Activated gamma-delta T cell treated with Interleukin-2 at 50 U/mL for 16 hours (primary cell): Measurements from ENCODE around the gene KCNE3.

ENCODE experiments used
- DNase-seq: peaks from one replicate; pipeline ENCODE4 v3.0.0-alpha.2; 2020

KCNE3 gene, protein sequence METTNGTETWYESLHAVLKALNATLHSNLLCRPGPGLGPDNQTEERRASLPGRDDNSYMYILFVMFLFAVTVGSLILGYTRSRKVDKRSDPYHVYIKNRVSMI

DNA sequence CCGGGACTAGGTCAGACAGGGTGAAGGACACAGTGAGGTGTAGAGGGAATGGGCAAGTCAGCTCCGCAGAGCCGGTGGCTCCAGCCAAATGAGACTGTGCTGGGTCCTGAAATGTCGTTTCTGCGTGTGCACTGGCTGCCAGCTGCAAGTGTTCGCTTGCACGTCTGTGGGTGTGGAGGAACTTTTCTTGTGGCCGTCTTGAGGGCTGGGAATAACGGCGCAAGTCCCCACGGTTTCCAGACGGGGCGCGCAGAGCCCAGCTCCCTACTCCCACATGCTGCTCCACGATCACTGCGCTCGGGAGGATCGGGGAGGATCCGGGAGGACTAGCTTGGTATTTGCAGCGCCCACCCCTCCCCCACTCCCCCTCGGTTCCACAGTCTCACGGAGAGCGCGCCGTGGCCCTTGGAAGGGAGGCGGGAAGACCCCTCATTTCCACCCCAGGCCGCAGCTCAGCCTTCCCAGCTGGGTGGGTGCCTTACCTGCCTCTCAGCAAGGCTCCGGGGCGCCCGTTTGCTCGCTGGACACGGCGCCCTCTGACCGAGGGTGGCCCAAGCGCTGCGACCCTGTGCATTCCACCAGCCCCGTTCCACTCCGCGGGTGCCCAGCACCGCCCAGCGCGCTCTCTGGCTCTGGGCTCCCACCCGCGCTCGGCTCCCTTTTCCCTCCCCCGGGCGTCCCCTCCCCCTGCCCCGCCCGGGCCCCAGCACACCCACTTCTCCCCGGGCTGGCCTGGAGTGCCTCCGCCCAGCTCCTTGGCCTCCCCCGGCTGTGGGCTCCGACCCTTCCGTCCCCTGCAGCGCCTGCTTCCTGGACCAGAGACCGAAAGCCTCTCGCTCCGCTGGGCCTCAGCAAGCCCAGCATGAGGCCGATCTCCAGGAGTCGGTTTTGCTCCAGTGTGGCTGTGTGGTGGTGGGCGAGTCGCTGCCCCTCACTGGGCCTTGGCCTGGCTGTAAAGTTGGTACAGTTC, at the start of gene KCNE3:
Gene KCNE3, minus strand, starts transcription at position 634 of the 970 bp plus-strand sequence. CDS start 9,986 bp downstream, outside the sequence.
- no peak for DNase-seq

DNA sequence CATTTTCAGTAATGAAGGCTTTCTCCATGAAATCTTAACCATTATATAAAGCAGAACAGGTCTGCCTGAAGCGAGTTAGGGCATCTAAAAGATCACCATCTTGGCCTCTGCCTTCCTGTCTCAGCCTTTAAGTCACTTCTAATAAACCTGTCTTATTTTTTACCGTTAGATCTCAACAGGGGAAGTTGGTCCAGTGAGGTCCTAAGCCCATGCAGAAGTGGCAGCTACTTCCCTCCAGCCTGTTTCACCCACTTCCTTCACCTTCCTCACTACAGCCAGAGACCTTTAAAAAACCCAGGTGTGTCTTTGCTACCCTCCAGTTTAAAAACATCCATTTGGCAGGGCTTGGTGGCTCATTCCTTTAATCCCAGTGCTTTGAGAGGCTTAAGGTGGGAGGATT, 40.2 kb upstream of the KCNE3 start:
- DNase-seq = no peak

DNA sequence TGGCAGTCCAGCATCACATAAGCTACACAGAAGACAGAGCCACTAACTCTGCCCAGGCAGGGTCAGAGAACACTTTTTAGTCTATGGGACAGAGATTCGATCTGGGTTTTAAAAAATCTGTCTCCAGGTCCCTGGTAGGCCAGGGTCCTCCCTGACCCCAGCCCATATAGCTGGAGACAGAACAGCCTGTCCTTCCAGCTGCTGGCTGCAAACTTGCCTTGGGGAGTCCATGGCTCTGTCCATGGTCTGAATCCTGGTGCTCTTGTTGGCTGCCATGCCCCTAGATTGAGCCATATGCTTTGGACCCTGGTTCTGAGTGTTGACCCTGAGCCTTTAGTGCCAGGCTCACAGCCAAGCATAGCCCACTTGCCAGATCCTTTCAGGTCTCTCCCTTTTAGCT, 39.5 kb upstream of the KCNE3 start:
- no peak for DNase-seq

DNA sequence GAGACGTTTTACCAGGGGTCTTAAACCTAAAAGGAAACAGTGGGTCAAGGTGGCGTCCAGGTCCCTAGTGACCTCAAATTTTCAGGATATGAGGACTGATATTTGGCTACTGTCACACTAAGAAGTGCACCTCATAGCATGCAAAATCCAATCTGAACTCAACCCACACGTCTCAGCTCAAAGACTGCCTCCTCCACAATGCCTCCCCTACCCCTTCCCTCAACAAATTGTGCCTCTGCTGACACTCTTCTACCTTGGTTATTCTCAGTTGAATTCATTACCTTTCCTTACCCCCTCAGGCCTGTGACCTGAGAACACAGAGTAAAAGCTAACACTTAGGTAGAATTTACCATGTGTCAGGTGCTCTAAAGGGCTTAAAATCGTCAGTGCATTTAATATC, 38.6 kb upstream of the KCNE3 start:
- DNase-seq = no peak

GRCh38 chr11:74504100-74504691, 36.8 kb upstream of the KCNE3 start:
- no peak for DNase-seq

- DNase-seq = no peak
Observed at GRCh38 chr11:74494916-74495315, 27.6 kb upstream of the KCNE3 start.

DNA sequence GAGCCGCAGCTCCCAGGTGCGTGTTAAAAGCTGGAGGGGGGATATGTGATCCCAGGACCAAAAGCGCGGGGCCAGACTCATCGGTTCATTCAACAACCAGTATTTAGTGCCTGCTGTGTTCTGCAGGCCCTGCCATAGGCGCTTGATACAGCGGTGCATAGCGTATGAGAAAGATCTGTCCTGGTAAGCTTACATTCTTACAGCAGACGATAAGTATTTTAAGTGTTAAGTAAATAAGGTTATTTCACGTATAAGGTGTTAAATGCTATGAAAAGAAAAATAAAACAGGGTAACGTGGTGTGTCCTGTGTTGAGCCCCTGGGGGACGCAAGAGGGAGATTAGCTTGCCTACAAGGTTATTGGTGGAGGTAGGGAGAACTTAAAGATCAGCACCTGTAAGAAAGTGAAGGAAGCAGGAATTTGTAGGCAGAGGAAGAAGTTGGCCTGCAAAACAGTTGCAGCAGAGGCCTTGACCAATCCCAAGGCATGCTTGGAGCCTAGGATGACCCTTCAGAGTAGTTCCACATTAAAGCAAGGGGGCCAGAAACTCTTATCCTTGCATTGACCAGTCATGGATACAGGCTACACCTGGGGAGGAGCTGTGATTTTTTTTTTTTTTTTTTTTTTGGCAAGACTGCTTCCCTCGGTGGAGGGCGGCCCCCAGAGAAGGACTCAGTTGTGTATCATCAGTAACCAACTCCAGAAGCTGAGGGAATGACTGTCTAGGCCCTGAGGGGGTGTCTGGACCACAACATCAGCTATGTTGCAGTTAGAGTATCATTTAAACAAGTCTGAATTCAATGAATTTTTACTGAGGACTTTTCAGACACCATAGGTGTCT, 26.7 kb upstream of the KCNE3 start:
- DNase-seq = no peak

- DNase-seq = peak; percentile 97
Observed at GRCh38 chr11:74492974-74493790, 25.8 kb upstream of the KCNE3 start, which contains the start of gene LIPT2. LIPT2 (minus strand) TSS chr11:74493724; CDS start chr11:74493703, 21 bp downstream.

DNA sequence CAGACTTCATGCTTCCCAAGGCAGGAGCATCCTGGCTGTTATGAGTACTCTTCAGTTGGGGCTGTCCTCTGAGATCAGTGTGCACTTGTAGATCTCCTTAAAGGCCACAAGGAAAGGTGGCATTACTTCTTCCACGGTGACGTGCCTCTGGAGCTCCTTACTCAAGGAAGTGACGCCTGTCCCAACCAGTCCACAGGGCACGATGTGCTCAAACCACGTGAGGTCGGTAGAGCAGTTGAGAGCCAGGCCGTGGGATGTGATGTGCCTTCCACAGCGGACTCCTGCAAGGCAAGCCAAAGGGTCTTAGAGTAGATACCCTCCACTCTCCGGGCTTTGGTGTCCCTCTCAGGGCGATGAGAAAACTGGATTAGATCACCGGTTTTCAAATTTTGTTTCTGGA, 24.7 kb upstream of the KCNE3 start:
- DNase-seq = no peak

DNA sequence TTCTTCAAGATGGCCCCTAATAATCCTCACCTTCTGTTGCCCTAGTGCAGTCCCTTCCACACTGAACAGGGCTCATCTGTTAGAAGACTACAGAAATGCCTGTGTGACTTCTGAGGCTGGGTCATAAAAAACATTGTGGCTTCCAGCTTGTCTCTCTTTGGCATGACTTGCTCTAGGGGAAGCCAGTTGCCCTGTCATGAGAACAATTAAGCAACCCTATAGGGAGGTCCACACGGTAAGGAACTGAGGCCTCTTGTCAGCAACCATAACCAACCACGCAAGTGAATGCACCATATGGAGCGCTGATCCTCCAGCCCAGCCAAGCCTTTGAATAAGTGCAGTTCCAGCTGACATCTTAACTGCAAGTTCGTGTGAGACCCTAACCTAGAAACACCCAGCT, 23.6 kb upstream of the KCNE3 start:
- DNase-seq = no peak

DNA sequence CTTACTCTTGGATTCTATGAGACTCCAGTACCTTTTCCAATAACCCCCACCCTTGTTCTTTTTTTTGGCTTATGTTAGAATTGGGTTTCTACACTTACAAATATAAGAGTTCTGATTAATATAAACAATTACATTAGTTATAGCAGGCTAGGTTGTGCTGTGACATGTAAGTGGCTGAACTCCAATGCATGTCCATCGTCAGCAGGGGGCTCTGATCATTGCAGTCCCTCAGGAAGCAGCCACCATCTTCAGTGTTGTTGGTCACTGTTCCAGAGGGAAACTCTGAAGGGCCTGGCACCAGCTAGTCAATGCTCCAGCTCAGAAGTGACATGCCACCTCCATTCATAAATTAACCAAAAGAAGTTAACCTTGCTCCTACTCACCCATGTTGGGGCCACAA, 20.5 kb upstream of the KCNE3 start:
- DNase-seq = no peak

DNA sequence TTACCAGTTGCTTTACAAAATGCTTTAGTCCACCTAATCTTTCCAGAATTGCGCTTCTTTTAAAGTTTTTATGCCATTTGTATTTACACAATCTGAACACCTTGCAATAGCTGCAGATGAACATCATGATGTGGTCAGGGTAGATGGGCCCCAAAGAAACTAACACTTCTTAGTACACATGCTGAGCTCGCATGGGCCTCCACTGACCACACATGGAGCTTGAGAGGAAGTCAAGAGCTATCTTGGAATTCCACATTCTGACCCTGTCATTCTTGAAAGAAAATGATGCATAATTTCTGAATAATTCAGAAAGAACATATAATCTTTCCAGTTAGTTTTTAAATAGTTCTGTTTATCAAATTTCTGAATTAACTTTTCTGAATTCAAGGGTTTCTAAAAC, 18.5 kb upstream of the KCNE3 start:
- DNase-seq = no peak

DNA sequence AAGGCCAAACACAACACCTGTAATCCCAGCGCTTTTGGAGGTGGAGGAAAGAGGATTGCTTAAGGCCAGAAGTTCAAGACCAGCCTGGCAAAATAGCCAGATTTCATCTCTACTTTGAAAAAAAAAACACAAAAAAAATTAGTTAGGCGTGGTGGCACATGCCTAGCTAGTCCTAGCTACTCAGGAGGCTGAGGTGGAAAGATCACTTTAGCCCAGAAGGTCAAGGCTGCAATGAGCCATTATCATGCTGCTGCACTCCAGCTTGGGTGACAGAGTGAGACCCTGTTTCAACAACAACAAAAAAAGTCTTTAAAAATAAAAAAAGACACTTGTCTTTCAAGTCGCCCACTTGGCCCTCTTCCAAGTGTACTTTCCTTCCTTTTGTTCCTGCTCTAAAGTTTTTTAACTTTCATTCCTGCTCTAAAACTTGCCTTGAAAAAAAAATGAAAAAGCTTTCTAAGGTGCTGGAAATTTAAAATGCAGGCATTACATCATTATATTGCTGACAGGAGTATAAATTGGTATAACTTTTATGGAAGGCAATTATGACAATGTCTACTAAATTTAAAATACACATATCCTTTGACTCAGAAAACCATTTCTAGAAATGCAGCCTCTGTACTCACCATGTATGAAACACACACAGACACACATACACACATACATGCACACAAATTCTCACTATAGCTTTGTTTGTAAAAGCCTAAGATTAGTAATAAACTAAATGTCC, 13.5 kb upstream of the KCNE3 start:
- DNase-seq = no peak

- DNase-seq = no peak
Observed at GRCh38 chr11:74479732-74480123, 12.4 kb upstream of the KCNE3 start.

DNA sequence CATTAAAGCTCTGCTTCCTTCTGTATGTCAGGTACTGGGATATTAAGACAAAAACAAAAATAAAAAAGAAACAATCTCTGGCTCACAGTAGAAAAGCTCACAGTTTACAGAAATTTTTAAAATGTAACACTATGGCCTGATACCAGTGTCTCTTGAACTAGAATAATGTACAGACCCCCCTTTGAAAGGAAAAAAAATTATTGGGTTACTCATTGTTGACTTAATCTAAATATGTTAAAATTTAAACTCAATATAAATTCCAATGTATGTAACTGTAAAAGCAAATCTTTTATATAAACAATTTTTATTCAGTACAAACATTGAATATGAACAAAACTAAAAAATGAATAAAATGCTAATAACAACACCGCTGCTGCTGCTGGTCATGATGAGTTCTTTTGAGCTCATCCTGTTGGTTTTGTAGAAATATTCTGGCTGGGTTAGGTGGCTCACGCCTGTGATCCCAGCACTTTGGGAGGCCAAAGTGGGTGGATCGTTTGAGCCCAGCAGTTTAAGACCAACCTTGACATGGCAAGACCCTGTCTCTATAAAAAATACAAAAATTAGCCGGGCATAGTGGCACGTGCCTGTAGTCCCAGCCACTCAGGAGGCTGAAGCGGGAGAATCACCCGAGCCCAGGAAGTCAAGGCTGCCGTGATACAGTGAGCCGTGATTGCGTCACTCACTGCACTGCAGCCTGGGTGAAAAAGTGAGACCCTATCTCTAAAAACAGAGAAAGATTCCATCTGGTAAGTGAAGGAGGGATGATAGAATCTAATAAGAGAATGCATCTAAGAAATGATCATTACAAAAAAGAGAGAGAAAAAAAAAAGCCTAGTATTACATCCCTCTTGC, 11.8 kb upstream of the KCNE3 start:
- DNase-seq = no peak

- no peak for DNase-seq
Observed at GRCh38 chr11:74476536-74476935, 9.2 kb upstream of the KCNE3 start.

DNA sequence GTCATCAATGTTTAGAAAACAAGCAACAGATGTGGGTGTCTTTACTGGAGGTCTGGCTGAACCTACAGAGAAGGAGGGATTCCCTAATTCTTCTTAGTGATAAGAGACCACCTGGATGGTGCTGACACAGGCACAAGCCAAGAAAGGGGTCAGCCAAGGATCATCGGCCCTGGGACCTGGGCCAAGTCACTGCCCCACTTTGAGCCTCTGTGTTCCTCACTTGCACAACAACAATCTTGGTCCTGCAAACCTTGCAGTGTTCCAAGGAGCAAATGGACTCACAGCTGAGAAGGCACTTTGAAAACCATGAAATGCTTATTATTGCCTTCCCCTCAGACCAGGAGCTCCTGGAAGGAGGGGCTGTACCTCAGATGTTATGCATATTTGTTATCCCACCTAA, 7.0 kb upstream of the KCNE3 start:
- no peak for DNase-seq

GRCh38 chr11:74473382-74474173, 6.2 kb upstream of the KCNE3 start:
- no peak for DNase-seq

GRCh38 chr11:74471668-74472429, 4.5 kb upstream of the KCNE3 start:
- no peak for DNase-seq
